GM21717 (cell line): ENCODE data around the gene SLC35E1.

Experiments
- ATAC-seq: cut with Tn5 transposase; IDR thresholded peaks from one replicate; pipeline ENCODE4 v1.9.1; 2021; ENCODE audit warnings: mild to moderate bottlenecking, moderate library complexity; ENCODE audit not compliant: unreplicated experiment

The SLC35E1 gene

DNA sequence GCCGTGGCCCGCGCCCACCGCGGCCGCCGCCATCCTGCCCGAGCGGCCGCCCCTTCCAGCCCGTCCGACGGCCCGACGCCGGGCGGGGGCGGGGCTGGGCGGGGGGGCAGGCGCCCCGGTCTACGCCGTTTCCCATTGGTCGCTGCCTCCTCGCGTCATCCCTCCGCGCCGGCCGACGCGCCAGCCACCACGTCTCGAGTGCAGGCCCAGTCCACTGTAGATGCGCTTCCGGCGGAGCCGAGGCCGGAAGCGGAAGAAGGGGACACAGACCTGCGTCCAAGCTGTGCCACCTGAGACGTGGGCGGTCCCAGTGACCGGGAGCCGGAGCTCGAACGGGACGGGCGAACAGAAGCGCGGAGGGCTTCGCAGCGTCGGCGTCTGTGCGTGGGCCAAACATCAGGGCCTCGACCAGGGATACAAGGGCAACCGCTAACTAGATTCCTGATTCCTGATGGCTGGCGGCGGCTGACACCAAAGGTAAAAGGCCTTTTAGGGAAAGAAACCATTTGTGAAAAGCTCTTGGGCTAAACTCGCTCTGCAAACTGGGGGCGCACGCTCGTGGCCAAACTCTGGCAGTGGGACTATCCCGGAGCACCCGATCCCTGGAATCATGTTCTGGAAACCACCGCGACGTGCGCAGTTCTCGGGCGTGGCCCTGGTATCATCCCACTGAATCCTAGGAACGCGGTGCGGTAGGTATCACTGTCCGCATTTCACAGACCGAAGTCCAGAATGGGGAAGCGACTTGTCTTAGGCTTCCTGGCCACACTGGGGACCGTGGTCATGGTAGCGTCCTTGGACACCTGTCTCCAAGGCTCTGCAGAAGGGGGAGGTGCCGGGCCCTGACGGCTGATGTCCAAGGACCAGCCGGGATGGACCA is at the start of gene SLC35E1:
TSS of gene SLC35E1 (minus strand) at position 84 of the 880 bp plus-strand sequence. CDS start at position 33, 51 bp downstream.
- peak; percentile 71 for ATAC-seq

DNA sequence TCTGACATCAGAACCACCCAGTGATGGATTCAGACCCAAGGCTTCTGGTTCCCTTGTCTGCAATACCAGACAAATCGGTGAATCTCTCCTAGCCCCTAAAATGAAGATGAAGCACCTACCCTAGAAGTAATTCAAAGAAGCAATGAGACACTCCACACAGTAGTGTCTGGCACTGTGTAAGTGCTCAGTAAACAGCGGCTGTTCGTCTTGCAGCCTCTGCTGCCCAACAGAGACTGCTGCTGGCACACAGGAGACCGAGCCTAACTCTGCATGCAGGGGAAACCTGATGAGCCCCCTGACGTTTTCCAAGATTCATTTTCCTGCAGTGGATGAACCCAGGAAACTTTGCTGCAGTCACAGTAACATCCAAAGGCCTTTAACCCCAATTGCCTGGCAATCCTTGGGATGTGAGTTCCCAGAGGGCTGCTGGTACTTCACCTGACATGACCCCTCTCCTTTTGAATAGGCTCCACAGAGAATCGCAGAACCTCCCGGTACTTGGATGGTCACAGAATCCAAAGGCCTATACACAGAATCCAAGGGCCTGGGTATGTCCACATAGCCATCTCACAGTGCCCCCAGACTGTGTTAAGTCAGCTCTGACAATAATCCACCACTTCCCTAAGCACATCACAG is 49.1 kb upstream of the SLC35E1 start:
- ATAC-seq, result no peak

DNA sequence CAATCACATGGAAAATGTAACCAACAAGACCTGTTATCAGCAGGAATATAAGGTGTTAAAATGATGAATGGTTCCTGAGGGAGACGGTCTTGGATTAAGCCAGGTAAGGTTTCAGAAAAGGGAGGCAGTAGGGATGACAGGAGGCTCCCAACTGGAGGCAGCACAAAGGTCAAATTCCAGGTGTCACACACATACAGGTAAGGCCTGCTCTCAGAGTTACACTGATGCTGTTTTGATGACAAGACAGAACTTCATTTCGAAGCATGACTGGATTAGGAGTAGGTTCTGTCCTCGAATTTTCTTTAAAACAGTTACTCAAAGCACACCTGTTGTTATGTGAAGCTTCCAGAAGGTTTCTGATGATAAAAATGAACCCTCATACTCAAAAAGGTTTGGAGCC is 48.4 kb upstream of the SLC35E1 start:
- no peak for ATAC-seq

DNA sequence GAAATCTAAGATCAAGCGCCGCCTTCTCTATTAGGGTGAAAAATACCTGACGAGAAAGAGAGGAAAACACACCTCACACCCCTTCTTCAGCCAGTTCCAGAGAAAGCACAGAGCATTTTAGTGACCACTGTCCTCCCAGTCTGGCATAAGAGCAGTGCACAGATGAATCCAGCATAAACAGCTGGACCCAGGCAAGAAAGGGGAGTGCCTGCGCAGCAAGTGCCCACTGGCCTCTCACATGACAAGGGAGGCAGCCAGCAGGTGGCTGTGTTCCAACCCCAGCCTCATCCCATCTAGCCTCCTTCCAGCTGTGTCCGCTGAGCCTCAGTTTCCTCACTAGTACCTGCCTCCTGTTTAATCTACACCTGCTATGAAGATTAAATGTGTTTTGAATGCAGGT is 47.8 kb upstream of the SLC35E1 start:
- no peak for ATAC-seq

DNA sequence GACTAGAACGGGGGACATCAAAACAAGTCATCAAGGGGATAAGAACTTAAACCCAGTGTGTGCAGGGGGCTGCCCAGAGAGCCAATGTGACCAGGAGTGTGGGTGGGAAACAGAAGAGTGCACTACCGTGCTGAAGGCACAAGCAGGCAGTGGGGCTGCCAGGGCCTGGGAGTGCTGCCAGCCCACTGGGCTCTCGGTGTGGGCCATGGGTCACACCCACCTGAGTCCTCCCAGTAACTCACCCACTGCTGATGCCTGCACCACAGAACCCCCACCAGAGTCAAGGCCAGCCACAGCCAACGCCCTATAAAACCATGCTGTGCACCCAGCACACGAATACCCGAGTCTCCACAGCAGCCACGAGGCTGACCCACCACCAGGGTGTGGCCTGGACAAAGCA is 47.2 kb upstream of the SLC35E1 start:
- ATAC-seq, result no peak

DNA sequence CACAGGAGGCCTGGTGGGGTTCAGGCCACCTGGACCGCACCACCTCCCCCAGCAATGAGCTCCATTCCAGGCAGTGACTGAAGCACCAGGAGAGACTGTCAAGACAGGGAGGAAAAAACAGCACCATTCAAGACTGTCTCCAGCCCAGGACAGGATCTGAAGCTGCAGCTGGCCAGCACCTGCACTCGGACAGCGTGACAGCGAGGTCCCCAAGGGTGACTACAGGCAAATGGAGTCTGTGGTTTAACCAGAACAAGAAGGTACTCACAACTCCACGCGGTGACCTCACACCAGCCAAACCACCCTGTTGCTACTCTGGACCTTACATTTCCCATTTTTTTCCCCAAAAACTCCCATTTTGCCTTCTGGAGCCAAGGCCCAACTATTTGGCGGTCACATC is 46.0 kb upstream of the SLC35E1 start:
- no peak for ATAC-seq

DNA sequence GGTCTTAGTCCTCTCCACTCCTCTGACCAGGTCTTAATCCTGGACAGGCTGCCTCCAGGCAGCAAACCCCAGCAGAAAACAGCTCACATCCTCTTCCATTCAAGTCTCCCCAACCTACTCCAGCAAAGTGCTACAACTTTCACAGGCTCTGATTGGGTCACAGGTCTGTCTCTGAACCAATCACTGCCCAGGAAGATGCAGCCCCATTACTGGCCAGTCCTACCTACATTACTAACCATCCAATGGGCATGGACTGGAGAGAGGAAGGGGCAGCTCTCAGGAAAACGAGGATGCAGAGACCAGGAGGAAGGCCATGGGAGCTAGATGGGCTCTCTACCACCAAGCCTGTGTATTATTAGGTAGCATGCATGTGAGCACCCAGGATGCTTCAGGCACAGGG is 43.6 kb upstream of the SLC35E1 start:
- no peak for ATAC-seq

DNA sequence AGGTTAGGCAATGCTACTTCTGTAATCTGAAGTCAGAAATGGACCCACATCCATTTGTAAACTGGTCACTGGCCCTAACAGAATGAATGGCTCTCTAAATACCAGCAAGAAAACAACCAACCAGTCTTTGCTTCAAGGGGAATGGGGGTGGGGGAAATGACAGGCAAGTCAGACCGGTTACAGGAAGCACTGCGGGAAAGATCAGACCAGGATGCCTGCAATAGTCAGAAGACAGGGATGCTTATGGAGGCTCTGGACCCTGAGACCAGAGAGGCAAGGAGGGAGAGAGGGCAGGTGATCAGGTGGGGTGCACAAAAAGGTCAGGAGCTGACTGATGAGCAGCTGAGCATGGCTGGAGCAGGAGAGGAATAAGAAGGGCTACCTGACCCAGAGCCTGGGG is 42.7 kb upstream of the SLC35E1 start:
- ATAC-seq, result no peak

DNA sequence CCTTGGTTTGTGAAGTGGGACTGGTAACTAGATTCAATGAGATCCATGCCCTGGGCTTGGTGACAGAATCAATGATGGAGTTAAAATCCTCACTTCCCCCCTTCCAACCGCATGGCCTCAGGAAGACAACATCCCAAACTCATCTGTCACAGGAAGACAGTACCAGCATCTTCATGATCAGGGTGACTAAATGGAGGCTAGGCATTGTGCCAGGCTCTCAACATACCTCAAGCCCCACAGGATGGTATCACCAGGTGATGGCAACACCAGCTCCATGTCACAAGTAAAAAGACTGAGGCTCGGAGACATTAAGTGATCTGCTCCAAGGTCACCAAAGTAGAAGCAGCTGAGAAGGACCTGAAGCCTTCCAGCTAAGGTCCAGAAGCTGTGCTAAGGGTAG is 41.6 kb upstream of the SLC35E1 start:
- no peak for ATAC-seq

DNA sequence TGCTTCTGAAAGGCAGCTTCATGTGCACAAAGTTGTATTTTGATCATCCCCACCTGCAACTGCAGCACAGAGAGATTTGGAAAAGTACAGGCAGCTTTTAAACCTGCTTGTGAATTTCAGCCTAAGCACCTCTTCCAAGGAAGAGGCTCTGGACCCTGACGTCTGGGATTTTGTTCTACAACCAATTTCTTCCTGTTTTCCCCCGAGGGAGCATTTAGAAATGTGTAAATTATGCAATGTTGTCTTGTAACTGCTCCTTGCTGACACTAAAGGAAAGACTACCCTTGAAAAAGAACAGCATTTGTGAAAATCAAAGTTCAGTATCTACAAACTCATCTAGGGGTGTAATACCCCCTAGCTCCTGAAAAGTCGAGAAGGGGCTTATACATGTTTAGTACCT is 40.4 kb upstream of the SLC35E1 start:
- no peak for ATAC-seq

DNA sequence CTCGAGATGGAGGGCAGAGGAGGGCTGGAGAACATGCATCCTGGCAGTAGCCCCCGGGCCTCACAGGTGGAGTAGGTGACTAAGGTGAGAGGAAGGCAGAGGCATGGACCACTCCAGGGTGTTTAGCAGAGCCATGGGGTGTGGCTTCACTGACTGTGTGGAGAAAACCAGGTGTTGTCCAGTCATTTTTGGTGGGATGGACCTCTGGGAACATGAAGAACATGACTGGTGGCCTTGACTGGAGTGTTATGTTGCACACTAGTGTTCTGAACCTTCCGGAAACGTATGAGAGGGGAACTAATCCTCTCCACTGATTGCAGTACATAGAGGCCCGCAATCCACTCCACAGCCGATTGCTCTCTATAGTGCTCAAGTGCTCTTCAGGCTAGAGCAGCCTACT is 38.9 kb upstream of the SLC35E1 start:
- no peak for ATAC-seq

DNA sequence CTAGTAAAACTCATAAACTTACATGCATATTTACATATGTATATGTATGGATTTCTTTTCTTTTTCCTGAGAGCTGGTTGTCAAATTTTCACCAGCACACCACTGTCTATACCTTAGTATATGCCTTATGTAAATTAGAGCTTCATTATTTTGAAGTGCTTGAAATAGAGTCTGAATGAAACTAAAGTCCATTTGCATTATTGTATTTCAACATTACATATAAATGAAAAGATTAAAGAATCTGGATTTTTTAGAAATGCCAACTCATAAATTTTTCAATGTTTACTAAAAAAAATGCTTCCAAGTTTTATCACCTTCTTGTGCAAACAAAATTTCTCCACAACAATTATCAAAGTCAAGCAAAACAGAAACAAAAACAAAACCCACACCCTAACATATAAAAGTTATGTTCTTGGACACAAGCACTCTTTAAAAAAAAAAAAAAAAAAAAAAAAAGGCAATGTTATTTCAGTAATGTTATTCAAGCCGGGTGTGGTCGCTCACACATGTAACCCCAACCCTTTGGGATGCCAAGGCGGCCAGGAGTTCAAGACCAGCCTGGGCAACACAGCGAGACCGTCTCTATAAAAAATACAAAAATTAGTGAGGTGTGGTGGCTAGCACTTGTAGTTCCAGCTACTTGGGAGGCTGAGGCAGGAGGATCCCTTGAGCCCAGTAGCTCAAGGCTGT is 37.4 kb upstream of the SLC35E1 start:
- no peak for ATAC-seq

DNA sequence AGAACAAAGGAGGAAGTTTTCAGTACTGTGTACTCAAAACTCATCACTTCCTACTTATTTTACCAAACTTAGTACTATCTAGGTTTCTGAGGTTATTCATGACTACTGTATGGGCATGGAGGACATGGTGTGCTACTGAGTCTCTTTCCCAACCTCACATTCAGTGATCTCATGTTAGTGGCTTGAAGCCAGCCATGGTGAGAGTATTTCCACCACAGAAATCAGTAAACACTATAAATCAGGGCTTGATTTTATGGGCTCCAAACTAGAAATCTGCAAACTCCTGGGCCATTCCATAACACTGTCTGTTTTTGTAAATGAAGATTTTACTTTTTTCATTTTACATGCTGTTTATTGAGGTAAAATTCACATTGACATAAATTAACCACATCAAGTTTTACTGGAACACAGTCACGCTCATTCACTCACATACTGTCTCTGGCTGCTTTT is 36.1 kb upstream of the SLC35E1 start:
- ATAC-seq, result no peak

DNA sequence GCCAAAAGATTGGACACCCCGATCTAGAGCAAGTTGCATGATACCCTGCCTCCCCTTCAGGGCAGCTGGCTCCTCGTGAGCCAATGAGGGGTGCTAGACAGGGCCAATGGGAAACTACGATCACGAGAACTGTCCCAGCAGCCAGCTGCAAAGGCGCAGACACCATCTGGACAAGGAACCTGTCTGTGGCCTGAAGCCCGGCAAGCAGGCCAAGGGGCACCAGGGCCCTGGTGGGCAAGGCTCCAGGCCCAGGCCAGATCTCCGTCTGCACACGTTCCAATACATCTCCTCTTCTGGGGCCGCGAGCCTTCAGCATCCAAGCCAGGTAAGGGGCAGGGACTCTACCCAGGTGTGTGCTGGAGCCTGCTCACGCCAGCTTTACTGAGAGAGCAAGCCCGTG is 35.6 kb upstream of the SLC35E1 start:
- ATAC-seq, result no peak

DNA sequence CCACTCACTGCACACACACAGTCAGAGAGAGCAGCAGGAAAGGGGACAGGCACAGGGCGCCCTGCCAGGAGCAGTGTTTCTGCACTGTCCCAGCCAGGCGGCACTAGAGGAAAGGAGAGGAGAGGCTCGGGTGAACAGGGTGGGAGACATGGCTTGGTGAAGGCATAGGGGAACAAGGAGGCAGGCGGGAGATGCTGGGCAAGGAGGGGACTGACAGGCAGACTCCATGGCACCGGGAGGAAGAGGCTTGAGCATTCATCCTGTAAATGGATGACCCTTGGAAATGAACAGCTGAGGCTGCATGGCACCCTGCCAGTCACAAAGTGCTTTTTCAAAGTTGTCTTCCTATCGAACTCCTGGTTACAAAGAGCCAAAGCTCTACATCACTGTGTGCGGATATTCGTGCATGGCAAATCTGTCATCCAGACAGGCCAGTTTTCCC is 33.4 kb upstream of the SLC35E1 start:
- ATAC-seq, result no peak

DNA sequence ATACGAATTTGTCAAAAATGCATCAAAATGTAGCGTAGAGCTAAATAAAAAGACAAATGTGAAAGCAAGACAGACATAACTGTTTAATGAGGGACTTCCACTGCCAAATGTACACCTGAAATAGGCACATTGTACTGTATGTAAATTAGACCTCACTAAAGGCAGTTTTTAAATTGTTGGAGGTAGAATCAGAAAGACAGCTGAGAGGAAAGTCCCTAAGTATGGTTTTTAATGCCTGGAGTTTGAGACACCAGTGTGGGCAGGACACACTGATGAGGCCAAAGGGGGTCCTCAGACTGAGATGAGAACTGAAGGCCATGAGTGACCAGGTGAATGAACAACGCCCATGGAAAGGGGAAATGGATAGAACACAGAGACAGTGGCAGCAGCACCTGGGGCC is 32.9 kb upstream of the SLC35E1 start:
- ATAC-seq, result no peak

DNA sequence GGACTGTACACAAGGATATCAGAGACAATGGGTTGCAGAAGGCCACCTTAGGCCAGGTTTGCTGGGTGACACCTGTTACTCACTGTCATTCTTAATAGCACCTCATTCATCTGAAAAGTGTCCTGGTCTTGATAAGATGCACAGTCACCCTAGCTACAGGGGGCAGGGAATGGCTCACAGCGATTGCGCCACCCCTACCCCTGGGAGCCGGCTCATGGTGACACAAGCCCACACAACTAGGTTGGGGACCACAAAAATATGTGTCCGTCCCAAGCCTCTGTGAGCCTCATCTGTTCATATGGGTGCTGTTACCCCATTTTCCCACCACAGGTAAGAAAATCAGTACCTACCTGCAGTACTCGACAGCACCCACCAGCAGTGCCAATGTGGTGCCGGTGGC is 32.4 kb upstream of the SLC35E1 start:
- ATAC-seq, result no peak

DNA sequence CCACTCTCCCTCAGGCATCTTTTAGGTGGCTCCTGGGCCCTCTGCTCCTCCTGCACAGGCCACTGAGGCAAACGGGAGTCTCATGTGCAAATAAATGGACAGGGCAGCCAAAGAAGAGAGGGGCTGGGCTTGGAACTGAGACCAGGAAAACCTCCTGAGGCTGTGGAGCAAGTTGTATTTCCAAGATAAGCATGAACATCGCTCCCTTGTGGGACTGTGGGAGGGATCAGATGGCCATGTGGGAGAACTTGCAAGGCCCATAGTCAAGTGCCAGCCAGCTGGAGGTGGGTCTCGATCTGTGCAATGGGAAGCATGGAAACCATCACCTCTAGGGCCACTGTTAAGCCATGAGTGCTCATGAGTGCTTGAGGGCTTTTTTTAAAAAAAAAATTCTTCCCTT is 30.9 kb upstream of the SLC35E1 start:
- no peak for ATAC-seq

DNA sequence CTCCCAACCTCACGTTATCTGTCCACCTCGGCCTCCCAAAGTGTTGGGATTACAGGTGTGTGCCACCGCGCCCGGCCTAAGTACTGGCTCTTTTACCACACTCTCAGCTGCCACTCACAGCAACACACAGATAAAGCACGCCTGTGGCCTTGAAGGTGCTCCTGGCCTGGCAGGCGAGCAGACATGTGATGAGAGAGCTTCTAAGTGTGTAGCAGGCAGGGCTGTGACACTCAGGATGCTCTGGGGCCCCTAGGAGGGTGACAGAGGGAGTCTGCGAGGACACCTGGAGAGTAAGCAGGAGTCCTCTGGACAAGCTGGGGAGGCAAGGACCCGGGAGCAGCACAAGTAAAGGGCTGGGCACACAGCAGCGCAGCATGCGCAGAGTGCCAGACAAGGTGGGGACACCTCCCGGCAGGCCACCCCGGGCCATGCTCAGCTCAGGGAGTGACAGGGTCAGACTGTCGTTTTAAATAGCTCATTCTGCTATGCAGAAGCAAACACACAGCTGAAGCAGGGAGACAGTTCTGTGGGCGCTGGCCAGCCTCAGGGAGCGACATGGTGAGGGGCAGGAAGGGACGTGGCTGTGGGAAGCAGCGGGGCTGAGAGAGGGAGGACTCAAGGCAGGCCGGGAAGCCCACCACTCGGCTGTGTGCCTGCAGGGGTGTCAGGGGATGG is 29.3 kb upstream of the SLC35E1 start:
- ATAC-seq, result no peak

DNA sequence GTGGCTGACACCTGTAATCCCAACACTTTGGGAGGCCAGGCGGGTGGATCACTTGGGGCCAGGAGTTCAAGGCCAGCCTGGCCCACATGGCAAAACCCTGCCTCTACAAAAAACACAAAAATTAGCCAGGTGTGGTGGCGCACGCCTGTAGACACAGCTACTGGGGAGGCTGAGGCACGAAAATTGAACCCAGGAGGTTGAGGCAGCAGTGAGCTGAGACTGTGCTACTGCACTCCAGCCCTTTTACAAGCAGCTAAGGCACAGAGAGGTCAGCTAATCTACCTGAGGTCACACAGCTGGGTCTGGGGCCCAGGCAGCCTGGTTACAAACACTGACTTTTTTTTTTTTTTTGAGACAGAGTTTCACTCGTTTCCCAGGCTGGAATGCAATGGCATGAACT is 28.6 kb upstream of the SLC35E1 start:
- ATAC-seq, result no peak

DNA sequence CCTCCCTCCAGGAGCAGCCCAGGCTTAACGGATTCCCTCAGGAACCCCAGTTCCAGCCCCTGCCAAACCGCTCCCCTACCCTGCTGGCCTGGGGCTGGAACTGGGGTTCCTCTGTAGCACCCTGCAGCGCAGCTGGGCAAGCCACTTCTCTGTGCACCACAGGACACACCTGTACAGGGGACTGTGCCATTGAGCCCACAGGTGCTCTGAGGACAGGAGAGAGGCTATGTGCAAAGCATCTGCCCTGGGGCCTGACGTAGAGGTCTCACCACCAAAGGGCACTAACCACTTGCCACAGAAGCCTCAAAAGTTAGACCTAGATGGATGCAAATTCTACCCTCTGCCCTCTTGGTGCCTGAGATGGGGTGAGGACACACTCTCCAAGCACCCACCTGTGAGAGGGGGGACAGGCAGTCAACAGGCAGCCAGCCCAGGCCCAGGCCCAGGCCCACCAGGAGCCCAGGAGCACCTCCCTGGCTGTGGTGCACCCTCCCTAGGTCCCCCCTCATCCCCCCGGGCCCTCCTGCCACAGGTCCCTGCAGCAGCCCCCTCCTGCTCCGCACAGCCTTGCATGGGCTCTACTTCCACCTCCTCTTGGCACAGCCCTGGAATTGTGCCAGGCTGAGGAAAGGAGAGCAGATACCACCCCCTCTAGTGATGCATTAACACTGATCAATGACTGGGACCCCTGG is 27.6 kb upstream of the SLC35E1 start:
- ATAC-seq, result no peak
